Mesothelial cell of epicardium (in vitro differentiated cells): ENCODE measurements around the gene ADIPOR2. TPM values are rescaled to one million over a fixed set of nuclear protein-coding genes. Genes with fewer than 3 reads are reported as not detected.

Source experiments
- DNase-seq, 2 experiments: peaks; one replicate each; pipeline ENCODE4 v3.0.0; 2021; ENCODE audit warnings: low spot score in 2 of 2; ENCODE audit not compliant: unreplicated experiment in 2 of 2
- H3K27ac Mint-ChIP-seq: 2 replicates; pipeline ENCODE4 v1.8.0; 2021; ENCODE audit warnings: mixed read lengths
- H3K27me3 Mint-ChIP-seq: 2 replicates; pipeline ENCODE4 v1.8.0; 2021; ENCODE audit warnings: low read depth, mixed read lengths
- H3K36me3 Mint-ChIP-seq: 2 replicates; pipeline ENCODE4 v1.8.0; 2021; ENCODE audit warnings: mixed read lengths
- H3K4me1 Mint-ChIP-seq: 2 replicates; pipeline ENCODE4 v1.8.0; 2021; ENCODE audit warnings: mixed read lengths
- H3K4me3 Mint-ChIP-seq: 2 replicates; pipeline ENCODE4 v1.8.0; 2021; ENCODE audit warnings: mild to moderate bottlenecking, moderate library complexity, mixed read lengths
- H3K9me3 Mint-ChIP-seq: 2 replicates; pipeline ENCODE4 v1.8.0; 2021; ENCODE audit warnings: mixed read lengths
- CTCF ChIP-seq: fragments of 200-600 bp; sonication (generic); IDR thresholded peaks from one replicate; pipeline ENCODE4 v1.5.0; 2021; ENCODE audit warnings: antibody characterized with exemption; ENCODE audit not compliant: unreplicated experiment
- total RNA-seq: library from RNA; stranded (reverse); gene quantifications from 3 replicates; pipeline ENCODE4 v1.2.1, GENCODE V29; 2021

ADIPOR2 gene
- total RNA-seq, 1 donor from 2014 or later, result 77.2 TPM

- Mint-ChIP-seq H3K36me3 (no peaks in the 10 kb centered on the region), H3K27ac (no peak within 1 kb of the TSS), H3K27me3 (peaks cover 81% of the 10 kb centered on the region), H3K9me3 (no peaks in the 10 kb centered on the region), H3K4me3 (peak within 1 kb of the TSS; percentile 31), H3K4me1 (peaks cover 3% of the 10 kb centered on the region)
- TF ChIP-seq CTCF, result no peak
- no peak for DNase-seq
Measured at GRCh38 chr12:1820191-1820895, 129.5 kb downstream of the ADIPOR2 start, which contains the start of gene LRTM2. TSS of gene LRTM2 (plus strand) at chr12:1820565. CDS start at chr12:1828149, 7,584 bp downstream.

GRCh38 chr12:1820896-1821291 lies 130.0 kb downstream of the ADIPOR2 start:
- H3K36me3 Mint-ChIP-seq, result no peaks in the 10 kb centered on the region
- peaks cover 82% of the 10 kb centered on the region for H3K27me3 Mint-ChIP-seq
- H3K4me3 Mint-ChIP-seq, result no peak overlapping the region
- H3K4me1 Mint-ChIP-seq, result peaks cover 3% of the 10 kb centered on the region
- H3K27ac Mint-ChIP-seq, result no peak overlapping the region
- DNase-seq, result no peak
- no peak for TF ChIP-seq CTCF
- H3K9me3 Mint-ChIP-seq, result no peaks in the 10 kb centered on the region

- Mint-ChIP-seq H3K27ac (no peak overlapping the region), H3K27me3 (peaks cover 79% of the 10 kb centered on the region), H3K4me3 (no peak overlapping the region), H3K4me1 (peaks cover 3% of the 10 kb centered on the region), H3K9me3 (no peaks in the 10 kb centered on the region), H3K36me3 (no peaks in the 10 kb centered on the region)
- DNase-seq, result no peak
- TF ChIP-seq CTCF, result no peak
Measured at GRCh38 chr12:1821805-1822204, 130.9 kb downstream of the ADIPOR2 start.

GRCh38 chr12:1822699-1823098 lies 131.8 kb downstream of the ADIPOR2 start:
- Mint-ChIP-seq H3K27me3 (peaks cover 76% of the 10 kb centered on the region), H3K9me3 (no peaks in the 10 kb centered on the region), H3K4me1 (peaks cover 3% of the 10 kb centered on the region), H3K4me3 (no peak overlapping the region), H3K36me3 (no peaks in the 10 kb centered on the region), H3K27ac (no peak overlapping the region)
- TF ChIP-seq CTCF, result no peak
- no peak for DNase-seq

- H3K9me3 Mint-ChIP-seq, result no peaks in the 10 kb centered on the region
- H3K36me3 Mint-ChIP-seq, result no peaks in the 10 kb centered on the region
- H3K4me1 Mint-ChIP-seq, result peaks cover 3% of the 10 kb centered on the region
- peaks cover 76% of the 10 kb centered on the region for H3K27me3 Mint-ChIP-seq
- H3K4me3 Mint-ChIP-seq, result no peak overlapping the region
- no peak for DNase-seq
- TF ChIP-seq CTCF, result no peak
- H3K27ac Mint-ChIP-seq, result no peak overlapping the region
Measured at GRCh38 chr12:1823237-1823636, 132.4 kb downstream of the ADIPOR2 start.
